HG02981 (cell line): ENCODE data around the gene MAST4.
"Not testable (repeated sequence)": the region's sequence is repeated elsewhere in the genome, so short reads cannot be mapped to it uniquely, and the experiment has no call there.

Source experiments
- ATAC-seq: cut with Tn5 transposase; IDR thresholded peaks from one replicate; pipeline ENCODE4 v1.9.1; 2021; ENCODE audit warnings: mild to moderate bottlenecking, moderate library complexity; ENCODE audit not compliant: unreplicated experiment

The MAST4 gene

DNA sequence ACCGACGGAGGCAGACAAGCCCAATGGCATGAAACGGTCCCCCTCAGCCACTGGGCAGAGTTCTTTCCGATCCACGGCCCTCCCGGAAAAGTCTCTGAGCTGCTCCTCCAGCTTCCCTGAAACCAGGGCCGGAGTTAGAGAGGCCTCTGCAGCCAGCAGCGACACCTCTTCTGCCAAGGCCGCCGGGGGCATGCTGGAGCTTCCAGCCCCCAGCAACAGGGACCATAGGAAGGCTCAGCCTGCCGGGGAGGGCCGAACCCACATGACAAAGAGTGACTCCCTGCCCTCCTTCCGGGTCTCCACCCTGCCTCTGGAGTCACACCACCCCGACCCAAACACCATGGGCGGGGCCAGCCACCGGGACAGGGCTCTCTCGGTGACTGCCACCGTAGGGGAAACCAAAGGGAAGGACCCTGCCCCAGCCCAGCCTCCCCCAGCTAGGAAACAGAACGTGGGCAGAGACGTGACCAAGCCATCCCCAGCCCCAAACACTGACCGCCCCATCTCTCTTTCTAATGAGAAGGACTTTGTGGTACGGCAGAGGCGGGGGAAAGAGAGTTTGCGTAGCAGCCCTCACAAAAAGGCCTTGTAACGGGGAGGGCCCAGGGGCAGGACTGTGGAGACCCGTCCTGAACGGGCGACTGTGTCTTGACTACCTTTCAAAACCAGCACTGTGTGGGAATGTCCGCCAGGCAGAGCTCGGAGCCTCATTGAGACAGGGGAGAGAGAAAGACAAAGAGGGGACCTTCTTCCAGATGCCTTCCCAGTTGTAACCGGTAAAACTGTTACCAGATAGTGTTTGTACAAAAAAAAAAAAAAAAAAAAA is 570.5 kb downstream of the MAST4 start:
- peak; percentile 32 for ATAC-seq

- no peak for ATAC-seq
Observed at GRCh38 chr5:67168069-67168468, 571.9 kb downstream of the MAST4 start.

DNA sequence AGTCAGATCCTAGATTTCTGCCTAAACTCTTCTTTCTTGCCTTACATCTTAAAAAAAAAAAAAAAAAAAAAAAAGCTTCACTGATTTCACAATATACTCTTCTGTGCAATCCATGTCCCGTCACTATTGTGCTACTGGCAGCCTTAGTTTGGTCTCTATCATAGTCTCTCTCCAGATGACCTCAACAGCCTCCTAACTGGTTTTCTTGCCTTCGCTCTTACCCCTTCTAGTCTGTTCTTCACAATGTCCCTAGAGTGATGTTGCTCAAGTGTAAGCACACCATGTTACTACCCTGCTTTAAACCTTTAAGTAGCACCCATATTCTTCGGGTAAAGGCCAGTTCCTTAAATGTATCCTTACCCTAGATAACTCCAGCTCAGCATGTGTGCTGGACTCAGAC is 574.6 kb downstream of the MAST4 start:
- no peak for ATAC-seq

DNA sequence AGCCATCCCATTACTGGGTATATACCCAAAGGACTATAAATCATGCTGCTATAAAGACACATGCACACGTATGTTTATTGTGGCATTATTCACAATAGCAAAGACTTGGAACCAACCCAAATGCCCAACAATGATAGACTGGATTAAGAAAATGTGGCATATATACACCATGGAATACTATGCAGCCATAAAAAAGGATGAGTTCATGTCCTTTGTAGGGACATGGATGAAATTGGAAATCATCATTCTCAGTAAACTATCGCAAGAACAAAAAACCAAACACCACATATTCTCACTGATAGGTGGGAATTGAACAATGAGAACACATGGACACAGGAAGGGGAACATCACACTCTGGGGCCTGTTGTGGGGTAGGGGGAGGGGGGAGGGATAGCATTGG is 577.2 kb downstream of the MAST4 start:
- ATAC-seq: not testable (repeated sequence)

- ATAC-seq: no peak
Observed at GRCh38 chr5:67173959-67174358, 577.8 kb downstream of the MAST4 start.

DNA sequence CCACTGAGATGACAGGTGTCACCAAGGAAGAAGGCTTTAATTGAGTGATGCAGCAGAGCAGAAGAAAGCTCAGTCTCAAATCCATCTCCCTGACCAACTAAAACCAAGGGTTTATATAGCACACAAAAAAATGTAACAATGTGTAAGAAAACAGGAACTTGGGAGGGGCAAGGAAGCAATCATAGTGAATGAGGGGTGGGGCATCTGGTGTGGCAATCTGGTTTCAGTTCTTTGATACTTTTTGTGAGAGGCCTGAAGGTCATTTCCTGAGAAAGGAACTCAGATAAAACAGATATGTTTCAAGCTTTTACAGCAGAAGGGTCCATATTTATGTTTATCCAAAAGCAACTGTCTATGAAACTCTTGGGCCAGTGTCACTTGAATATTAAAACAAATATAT is 580.7 kb downstream of the MAST4 start:
- ATAC-seq: no peak

GRCh38 chr5:67178085-67178484 is 581.9 kb downstream of the MAST4 start:
- no peak for ATAC-seq

DNA sequence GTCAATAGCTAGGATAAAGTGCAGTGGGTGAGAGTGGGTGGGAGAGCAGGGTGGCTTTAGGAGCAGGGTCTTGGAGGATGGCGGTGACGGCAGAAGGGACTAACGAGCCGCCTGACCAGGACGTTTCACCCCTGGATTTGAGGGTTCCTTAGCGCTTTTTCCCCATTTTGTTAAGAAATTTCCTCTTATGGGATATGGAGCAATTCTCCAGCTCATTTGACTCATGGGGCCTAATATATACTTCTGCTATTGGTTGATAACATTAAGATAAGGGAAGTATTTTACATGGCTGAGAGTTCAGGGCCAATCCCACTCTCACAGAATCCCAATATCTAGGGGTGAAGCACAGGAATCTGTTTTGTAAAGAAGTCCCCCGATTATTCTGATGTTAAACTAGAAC is 582.8 kb downstream of the MAST4 start:
- ATAC-seq: no peak

- ATAC-seq: no peak
Observed at GRCh38 chr5:67179697-67180361, 583.6 kb downstream of the MAST4 start.

DNA sequence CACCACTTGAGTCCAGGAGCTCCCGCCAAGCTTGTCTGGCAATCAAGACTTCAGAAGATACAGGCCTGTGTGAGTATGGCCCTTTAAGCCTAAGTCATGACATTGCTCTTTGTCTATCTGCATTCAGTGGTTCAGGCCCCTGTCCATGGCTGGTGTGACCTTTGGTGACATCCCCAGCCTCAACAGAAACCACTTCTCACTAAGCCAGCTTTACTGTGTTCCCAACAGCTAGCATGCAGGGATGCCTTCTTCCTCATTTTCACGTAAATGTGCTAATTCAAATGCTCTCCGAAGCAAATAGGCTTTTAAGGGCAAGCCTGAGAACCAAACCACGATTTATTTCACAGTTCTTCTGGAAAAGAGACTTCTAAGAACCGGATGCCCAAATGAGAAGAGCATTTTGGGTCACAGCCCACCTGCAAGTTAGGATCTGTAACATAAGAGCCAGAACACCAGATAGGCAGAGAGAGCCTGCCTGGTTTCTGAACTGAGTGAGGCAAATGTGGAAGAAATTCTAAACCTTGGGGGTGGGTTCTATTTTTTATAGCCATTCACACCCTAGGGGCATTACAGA is 585.5 kb downstream of the MAST4 start:
- ATAC-seq: no peak

DNA sequence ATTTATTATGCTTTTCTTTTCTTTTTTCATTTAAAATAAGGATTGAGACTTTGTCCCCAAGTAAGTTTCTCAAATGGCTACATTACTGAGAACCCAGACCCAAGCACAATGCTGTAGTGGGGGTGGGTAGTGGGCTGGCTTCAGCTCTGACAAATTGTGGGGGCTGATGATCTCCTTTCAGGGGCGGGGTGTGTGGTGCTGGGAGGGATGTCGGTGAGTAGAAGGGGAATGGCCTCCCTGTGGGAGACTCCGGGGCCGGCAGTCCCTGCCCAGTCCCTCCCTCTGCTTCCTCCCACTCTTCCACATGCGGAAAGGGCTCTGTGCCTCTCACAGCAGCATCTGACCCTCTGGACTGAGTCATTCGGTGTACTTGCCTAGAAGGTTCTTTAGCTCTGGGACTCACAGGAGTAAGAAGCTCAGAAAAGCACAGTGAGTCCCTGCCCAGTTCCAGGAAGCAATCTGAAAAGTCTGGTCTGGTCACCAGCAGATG is 586.2 kb downstream of the MAST4 start:
- no peak for ATAC-seq

DNA sequence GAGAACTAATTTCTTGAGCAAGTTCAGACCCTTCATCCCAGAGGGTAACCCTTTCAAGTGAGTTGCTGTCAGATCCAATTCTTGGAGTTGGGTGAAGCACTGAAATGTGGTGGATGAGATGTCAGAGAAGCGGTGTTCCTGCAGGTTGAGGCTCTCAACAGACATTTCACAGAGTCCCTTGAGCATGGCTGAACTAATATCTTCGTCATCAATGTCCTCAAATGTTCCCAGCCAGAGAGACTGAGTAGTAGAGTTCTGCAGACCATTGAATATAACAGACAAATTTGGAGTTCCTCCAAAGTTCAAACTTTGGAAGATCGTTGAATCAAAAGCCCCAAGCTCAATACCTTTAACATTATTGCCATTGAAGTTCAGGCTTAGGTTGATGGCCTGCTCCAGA is 587.7 kb downstream of the MAST4 start:
- no peak for ATAC-seq

GRCh38 chr5:67187006-67187715 is 591.0 kb downstream of the MAST4 start:
- ATAC-seq: no peak

DNA sequence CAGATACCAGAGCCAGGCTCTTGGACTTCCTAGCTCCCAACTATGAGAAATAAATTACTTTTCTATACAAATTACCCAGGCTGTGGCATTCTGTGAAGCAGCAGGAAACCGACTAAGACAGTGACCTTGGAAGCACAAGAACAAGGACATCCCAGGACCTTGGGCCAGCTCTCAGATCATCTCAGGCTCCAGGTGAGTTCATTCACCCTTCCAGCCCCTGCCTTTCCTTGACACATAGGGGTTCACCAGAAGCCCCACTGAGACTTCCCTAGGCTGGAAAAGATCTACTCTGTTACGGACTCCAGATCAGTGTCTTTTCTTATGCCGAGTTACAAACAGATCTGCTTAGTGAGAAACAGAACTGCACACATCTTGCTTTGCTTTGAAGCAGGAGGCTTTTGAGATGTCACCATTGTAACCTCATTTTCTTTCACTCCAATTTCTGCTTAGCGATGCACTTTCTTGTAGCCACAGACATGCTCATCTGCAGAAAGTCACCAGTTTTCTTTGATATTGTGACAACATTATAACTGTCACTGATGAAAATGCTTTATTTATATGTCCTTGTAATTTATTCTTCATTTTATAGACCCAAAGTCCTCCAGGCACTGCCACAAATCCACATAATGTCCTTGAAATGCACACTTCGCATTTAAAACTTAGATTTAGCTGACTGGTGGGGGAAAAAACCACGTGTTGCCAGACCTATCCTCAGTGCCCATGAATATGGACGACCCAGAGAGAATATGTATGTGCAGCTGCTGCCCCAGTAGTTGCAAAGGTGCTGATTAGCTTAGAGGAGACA is 592.3 kb downstream of the MAST4 start:
- ATAC-seq: no peak

GRCh38 chr5:67189079-67189354 is 592.8 kb downstream of the MAST4 start:
- ATAC-seq: no peak

DNA sequence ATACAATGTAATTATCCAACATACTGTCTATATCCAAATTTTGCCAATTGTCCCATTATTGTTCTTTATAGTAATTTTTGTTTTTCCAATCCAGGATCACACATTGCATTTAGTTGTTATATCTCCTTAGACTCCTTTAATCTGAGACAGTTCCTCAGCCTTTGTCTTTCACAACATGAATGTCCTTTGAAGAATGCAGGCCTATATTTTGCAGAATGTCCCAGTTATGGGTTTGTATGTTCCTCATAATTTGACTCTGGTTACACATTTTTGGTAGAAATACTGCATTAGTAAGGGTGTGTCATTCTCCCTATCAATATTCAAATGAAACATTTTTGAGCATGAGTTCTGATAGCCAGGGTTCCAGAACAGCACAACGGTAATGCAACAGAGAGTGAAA is 593.7 kb downstream of the MAST4 start:
- no peak for ATAC-seq

- no peak for ATAC-seq
Observed at GRCh38 chr5:67190410-67190809, 594.2 kb downstream of the MAST4 start.

DNA sequence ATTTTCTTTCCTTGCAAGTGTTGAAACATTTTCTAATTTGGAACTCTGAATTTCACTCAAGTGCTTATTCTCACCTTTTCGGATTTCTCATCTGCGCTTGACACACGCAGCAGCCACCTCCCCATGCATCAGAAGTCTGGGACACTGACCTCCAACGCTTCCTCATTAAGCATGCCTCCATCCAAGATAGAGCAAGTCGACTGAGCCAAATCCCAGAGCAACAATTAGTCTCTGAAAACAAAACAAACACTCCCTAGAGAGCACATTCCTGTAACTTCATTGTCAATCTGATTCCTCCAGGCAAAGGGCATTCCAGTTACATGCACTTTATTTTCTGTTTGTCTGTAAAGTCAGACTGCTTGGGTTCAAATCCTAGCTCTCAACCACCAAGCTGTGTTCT is 594.7 kb downstream of the MAST4 start:
- no peak for ATAC-seq

GRCh38 chr5:67192719-67193438 is 596.7 kb downstream of the MAST4 start:
- no peak for ATAC-seq

GRCh38 chr5:67193439-67193807 is 597.2 kb downstream of the MAST4 start:
- no peak for ATAC-seq
